NCI-H774 (cell line): ENCODE results near the gene BLMH.
"Not testable (repeated sequence)": the region's sequence is repeated elsewhere in the genome, so short reads cannot be mapped to it uniquely, and the experiment has no call there.

Experiments
- DNase-seq: peaks from one replicate; lab custom pipeline; 2025; lab: John Stamatoyannopoulos, UW

BLMH gene

GRCh38 chr17:30249460-30249859 lies 42.3 kb downstream of the BLMH start:
- no peak for DNase-seq

- DNase-seq, result no peak
Observed at GRCh38 chr17:30248786-30249185, 43.0 kb downstream of the BLMH start.

- DNase-seq, result no peak
Observed at GRCh38 chr17:30246460-30246859, 45.3 kb downstream of the BLMH start.

- no peak for DNase-seq
Observed at GRCh38 chr17:30244853-30245385, 46.8 kb downstream of the BLMH start.

GRCh38 chr17:30243568-30243967 lies 48.2 kb downstream of the BLMH start:
- no peak for DNase-seq

GRCh38 chr17:30243002-30243401 lies 48.7 kb downstream of the BLMH start:
- no peak for DNase-seq

- no peak for DNase-seq
Observed at GRCh38 chr17:30241051-30241450, 50.7 kb downstream of the BLMH start.

GRCh38 chr17:30240177-30240576 lies 51.6 kb downstream of the BLMH start:
- DNase-seq, result no peak

GRCh38 chr17:30239089-30239462 lies 52.7 kb downstream of the BLMH start:
- DNase-seq, result no peak

- DNase-seq, result no peak
Observed at GRCh38 chr17:30238387-30239088, 53.2 kb downstream of the BLMH start.

- no peak for DNase-seq
Observed at GRCh38 chr17:30238003-30238344, 53.8 kb downstream of the BLMH start.

GRCh38 chr17:30237296-30238002 lies 54.3 kb downstream of the BLMH start:
- DNase-seq, result no peak

- DNase-seq, result no peak
Observed at GRCh38 chr17:30236766-30237165, 55.0 kb downstream of the BLMH start.

- no peak for DNase-seq
Observed at GRCh38 chr17:30236297-30236624, 55.5 kb downstream of the BLMH start.

GRCh38 chr17:30235386-30236296 lies 56.1 kb downstream of the BLMH start, which contains the start of gene SLC6A4:
Gene SLC6A4 (minus strand): TSS chr17:30235697. CDS start chr17:30221958, 13,739 bp downstream.
- no peak for DNase-seq

GRCh38 chr17:30234964-30235363 lies 56.8 kb downstream of the BLMH start:
- DNase-seq, result no peak

GRCh38 chr17:30234296-30234695 lies 57.4 kb downstream of the BLMH start:
- no peak for DNase-seq

GRCh38 chr17:30232824-30233427 lies 58.8 kb downstream of the BLMH start:
- DNase-seq, result no peak

- DNase-seq, result peak; percentile 44
Observed at GRCh38 chr17:30232015-30232823, 59.5 kb downstream of the BLMH start.

GRCh38 chr17:30230596-30231125 lies 61.1 kb downstream of the BLMH start:
- DNase-seq, result no peak

GRCh38 chr17:30230009-30230408 lies 61.7 kb downstream of the BLMH start:
- DNase-seq, result not testable (repeated sequence)
